Neural cell (in vitro differentiated cells): ENCODE data around the gene EPS8. TPM values are rescaled to one million over a fixed set of nuclear protein-coding genes. Genes with fewer than 3 reads are reported as not detected.

ENCODE experiments used
- H2AFZ ChIP-seq: fragments of 200-600, 300-800 bp; sonication (generic), shearing (Covaris generic); 2 replicates; pipeline ENCODE4 v1.6.0; 2014; ENCODE audit warnings: low read depth, mild to moderate bottlenecking, antibody characterized with exemption, low read length, moderate library complexity
- H3F3A ChIP-seq: fragments of 200-600 bp; shearing (Covaris generic); 2 replicates; pipeline ENCODE4 v1.6.1; 2016; ENCODE audit warnings: mild to moderate bottlenecking, moderate library complexity, mixed read lengths, antibody characterized with exemption, low read length; ENCODE audit not compliant: insufficient read depth, poor library complexity, severe bottlenecking
- H3K27ac ChIP-seq: fragments of 200-600, 300-800 bp; sonication (generic), shearing (Covaris generic); 2 replicates; pipeline ENCODE4 v1.5.1; 2014; ENCODE audit warnings: mild to moderate bottlenecking, low read length, moderate library complexity
- H3K27me3 ChIP-seq: fragments of 300-800, 200-600 bp; sonication (generic), shearing (Covaris generic); 2 replicates; pipeline ENCODE4 v1.6.0; 2014; ENCODE audit warnings: mild to moderate bottlenecking, low read depth, low read length, moderate library complexity; ENCODE audit not compliant: insufficient read depth
- H3K36me3 ChIP-seq: fragments of 300-800, 200-600 bp; sonication (generic), shearing (Covaris generic); 2 replicates; pipeline ENCODE4 v1.5.1; 2014; ENCODE audit warnings: mild to moderate bottlenecking, antibody characterized with exemption, low read length, moderate library complexity; ENCODE audit not compliant: insufficient read depth
- H3K4me2 ChIP-seq: fragments of 300-800, 200-600 bp; sonication (generic), shearing (Covaris generic); 2 replicates; pipeline ENCODE4 v1.6.0; 2014; ENCODE audit warnings: mild to moderate bottlenecking, low read length
- H3K4me3 ChIP-seq: fragments of 300-800, 200-600 bp; sonication (generic), shearing (Covaris generic); 2 replicates; pipeline ENCODE4 v1.5.1; 2014; ENCODE audit warnings: mild to moderate bottlenecking, low read length, moderate library complexity
- H3K79me2 ChIP-seq: fragments of 200-600 bp; shearing (Covaris generic); replicated peaks from 2 replicates; pipeline ENCODE4 v1.6.0; 2014; ENCODE audit warnings: mild to moderate bottlenecking, low read length, moderate library complexity; ENCODE audit not compliant: insufficient read depth
- H3K9ac ChIP-seq: fragments of 300-800, 200-600 bp; sonication (generic), shearing (Covaris generic); 2 replicates; pipeline ENCODE4 v1.6.1; 2016; ENCODE audit warnings: mild to moderate bottlenecking, low read length, mixed read lengths
- H3K9me2 ChIP-seq: fragments of 200-600 bp; shearing (Covaris generic); 2 replicates; pipeline ENCODE4 v1.6.1; 2016; ENCODE audit warnings: mild to moderate bottlenecking, low read length, mixed read lengths; ENCODE audit not compliant: insufficient read depth
- H3K9me3 ChIP-seq: fragments of 200-600, 300-800 bp; sonication (generic), shearing (Covaris generic); 2 replicates; pipeline ENCODE4 v1.6.1; 2016; ENCODE audit warnings: mild to moderate bottlenecking, mixed run types, low read length, moderate library complexity, mixed read lengths
- H4K20me1 ChIP-seq: fragments of 200-600 bp; shearing (Covaris generic); 2 replicates; pipeline ENCODE4 v1.6.1; 2016; ENCODE audit warnings: mild to moderate bottlenecking, mixed run types; ENCODE audit not compliant: insufficient read depth
- EP300 ChIP-seq: fragments of 450-650 bp; conservative IDR thresholded peaks from 2 replicates; pipeline ENCODE4 v1.6.1; 2014; ENCODE audit warnings: antibody characterized with exemption, mild to moderate bottlenecking, moderate library complexity; ENCODE audit not compliant: poor library complexity, severe bottlenecking
- EZH2 ChIP-seq: fragments of 200-600, 300-800 bp; shearing (Covaris generic), sonication (generic); IDR thresholded peaks from 2 replicates; pipeline ENCODE4 v1.6.1; 2014; ENCODE audit warnings: antibody characterized with exemption, low read length, borderline replicate concordance, mild to moderate bottlenecking; ENCODE audit not compliant: insufficient read depth, poor library complexity, severe bottlenecking
- MXI1 ChIP-seq: fragments of 450-650 bp; conservative IDR thresholded peaks from 2 replicates; pipeline ENCODE4 v1.6.1; 2014; ENCODE audit warnings: antibody characterized with exemption, mild to moderate bottlenecking; ENCODE audit not compliant: poor library complexity, severe bottlenecking
- POLR2AphosphoS5 ChIP-seq: IDR thresholded peaks from 2 replicates; pipeline ENCODE4 v1.6.1; 2012
- RAD21 ChIP-seq: fragments of 450-650 bp; conservative IDR thresholded peaks from 2 replicates; pipeline ENCODE4 v1.6.1; 2014; ENCODE audit warnings: antibody characterized with exemption, mild to moderate bottlenecking, moderate library complexity
- SMC3 ChIP-seq: fragments of 450-650 bp; conservative IDR thresholded peaks from 2 replicates; pipeline ENCODE4 v1.6.1; 2014; ENCODE audit warnings: antibody characterized with exemption, mild to moderate bottlenecking, moderate library complexity; ENCODE audit not compliant: poor library complexity
- TAF1 ChIP-seq: IDR thresholded peaks from 2 replicates; pipeline ENCODE4 v1.6.1; 2012; ENCODE audit warnings: low read depth
- polyA plus RNA-seq: library from polyadenylated mRNA; depleted of rRNA; stranded (reverse); fragments of >200 nt; gene quantifications from 2 replicates; pipeline ENCODE4 v1.2.3, GENCODE V29; 2014
- TF ChIP-seq, protein P1 (sequence below): IDR thresholded peaks from 2 replicates; pipeline ENCODE4 v1.6.1; 2012; ENCODE audit warnings: borderline replicate concordance
- TF ChIP-seq, protein P2 (sequence below): fragments of 450-650 bp; IDR thresholded peaks from 2 replicates; pipeline ENCODE4 v1.5.1; 2014; ENCODE audit warnings: antibody characterized with exemption, mild to moderate bottlenecking, moderate library complexity; ENCODE audit not compliant: poor library complexity, severe bottlenecking

The EPS8 gene
- polyA plus RNA-seq, 1 donor from 2014 or later: 12.2 TPM

DNA sequence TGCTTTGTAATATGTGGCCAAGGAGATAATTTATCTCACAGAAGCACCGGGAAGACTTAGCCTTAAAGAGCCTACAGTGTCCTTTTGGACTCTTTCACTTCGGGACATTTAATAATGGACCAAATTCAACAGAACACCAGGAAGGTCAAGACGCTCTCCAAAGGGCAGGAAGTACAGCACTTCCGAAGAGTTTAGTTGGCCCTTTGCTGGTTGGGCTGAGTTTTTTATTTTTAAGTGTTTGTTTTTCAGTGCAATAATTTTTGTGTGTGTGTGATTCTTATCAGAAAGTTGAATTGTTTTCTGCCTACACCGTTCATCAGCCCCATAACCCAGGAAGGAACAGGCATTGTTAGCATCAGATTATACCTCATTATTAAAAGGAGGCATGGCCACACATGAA, 193.0 kb downstream of the EPS8 start:
- no peaks in the 10 kb centered on the region for H3K36me3 ChIP-seq
- H3K27ac ChIP-seq: no peak overlapping the region
- no peaks in the 10 kb centered on the region for H3F3A ChIP-seq
- no peaks in the 10 kb centered on the region for H3K9me3 ChIP-seq
- no peaks in the 10 kb centered on the region for H3K79me2 ChIP-seq
- H3K27me3 ChIP-seq: no peaks in the 10 kb centered on the region
- no peak overlapping the region for H3K4me3 ChIP-seq
- TF ChIP-seq RAD21 (no peak), TAF1 (no peak), EZH2 (no peak), SMC3 (no peak), POLR2AphosphoS5 (no peak), EP300 (no peak), MXI1 (no peak)
- TF ChIP-seq, protein P1, sequence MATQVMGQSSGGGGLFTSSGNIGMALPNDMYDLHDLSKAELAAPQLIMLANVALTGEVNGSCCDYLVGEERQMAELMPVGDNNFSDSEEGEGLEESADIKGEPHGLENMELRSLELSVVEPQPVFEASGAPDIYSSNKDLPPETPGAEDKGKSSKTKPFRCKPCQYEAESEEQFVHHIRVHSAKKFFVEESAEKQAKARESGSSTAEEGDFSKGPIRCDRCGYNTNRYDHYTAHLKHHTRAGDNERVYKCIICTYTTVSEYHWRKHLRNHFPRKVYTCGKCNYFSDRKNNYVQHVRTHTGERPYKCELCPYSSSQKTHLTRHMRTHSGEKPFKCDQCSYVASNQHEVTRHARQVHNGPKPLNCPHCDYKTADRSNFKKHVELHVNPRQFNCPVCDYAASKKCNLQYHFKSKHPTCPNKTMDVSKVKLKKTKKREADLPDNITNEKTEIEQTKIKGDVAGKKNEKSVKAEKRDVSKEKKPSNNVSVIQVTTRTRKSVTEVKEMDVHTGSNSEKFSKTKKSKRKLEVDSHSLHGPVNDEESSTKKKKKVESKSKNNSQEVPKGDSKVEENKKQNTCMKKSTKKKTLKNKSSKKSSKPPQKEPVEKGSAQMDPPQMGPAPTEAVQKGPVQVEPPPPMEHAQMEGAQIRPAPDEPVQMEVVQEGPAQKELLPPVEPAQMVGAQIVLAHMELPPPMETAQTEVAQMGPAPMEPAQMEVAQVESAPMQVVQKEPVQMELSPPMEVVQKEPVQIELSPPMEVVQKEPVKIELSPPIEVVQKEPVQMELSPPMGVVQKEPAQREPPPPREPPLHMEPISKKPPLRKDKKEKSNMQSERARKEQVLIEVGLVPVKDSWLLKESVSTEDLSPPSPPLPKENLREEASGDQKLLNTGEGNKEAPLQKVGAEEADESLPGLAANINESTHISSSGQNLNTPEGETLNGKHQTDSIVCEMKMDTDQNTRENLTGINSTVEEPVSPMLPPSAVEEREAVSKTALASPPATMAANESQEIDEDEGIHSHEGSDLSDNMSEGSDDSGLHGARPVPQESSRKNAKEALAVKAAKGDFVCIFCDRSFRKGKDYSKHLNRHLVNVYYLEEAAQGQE: no peak
- TF ChIP-seq, protein P2, sequence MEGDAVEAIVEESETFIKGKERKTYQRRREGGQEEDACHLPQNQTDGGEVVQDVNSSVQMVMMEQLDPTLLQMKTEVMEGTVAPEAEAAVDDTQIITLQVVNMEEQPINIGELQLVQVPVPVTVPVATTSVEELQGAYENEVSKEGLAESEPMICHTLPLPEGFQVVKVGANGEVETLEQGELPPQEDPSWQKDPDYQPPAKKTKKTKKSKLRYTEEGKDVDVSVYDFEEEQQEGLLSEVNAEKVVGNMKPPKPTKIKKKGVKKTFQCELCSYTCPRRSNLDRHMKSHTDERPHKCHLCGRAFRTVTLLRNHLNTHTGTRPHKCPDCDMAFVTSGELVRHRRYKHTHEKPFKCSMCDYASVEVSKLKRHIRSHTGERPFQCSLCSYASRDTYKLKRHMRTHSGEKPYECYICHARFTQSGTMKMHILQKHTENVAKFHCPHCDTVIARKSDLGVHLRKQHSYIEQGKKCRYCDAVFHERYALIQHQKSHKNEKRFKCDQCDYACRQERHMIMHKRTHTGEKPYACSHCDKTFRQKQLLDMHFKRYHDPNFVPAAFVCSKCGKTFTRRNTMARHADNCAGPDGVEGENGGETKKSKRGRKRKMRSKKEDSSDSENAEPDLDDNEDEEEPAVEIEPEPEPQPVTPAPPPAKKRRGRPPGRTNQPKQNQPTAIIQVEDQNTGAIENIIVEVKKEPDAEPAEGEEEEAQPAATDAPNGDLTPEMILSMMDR: no peak
- no peaks in the 10 kb centered on the region for H3K9me2 ChIP-seq
- no peaks in the 10 kb centered on the region for H4K20me1 ChIP-seq
- no peak overlapping the region for H2AFZ ChIP-seq
- no peak overlapping the region for H3K4me2 ChIP-seq
- H3K9ac ChIP-seq: no peak overlapping the region

DNA sequence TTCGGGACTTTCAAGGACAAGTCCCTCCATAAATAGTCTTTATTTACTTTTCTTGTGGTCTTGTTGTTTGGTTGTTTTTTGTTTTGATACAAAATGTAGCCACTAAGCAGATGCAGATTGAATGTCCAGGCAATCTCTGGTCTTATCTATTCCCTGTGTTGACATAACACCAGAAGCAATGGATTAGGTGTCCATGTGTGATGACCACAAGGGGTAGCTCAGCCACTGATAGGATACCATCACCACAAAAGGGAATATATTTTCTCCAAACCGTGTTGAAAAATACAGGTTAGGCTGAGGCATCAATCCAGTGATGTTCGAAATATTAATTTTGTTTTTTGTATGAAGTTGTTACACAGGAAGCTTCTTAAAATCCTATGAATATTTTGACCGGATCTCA, 196.3 kb downstream of the EPS8 start:
- no peak overlapping the region for H3K27ac ChIP-seq
- H3K9me3 ChIP-seq: no peaks in the 10 kb centered on the region
- TF ChIP-seq EZH2: no peak
- TF ChIP-seq, protein P1: no peak
- TF ChIP-seq EP300: no peak
- TF ChIP-seq TAF1: no peak
- no peak for TF ChIP-seq RAD21
- no peak for TF ChIP-seq SMC3
- TF ChIP-seq POLR2AphosphoS5: no peak
- TF ChIP-seq, protein P2: no peak
- no peak for TF ChIP-seq MXI1
- no peaks in the 10 kb centered on the region for H3K79me2 ChIP-seq
- no peaks in the 10 kb centered on the region for H4K20me1 ChIP-seq
- H3K4me2 ChIP-seq: no peak overlapping the region
- no peaks in the 10 kb centered on the region for H3K36me3 ChIP-seq
- no peaks in the 10 kb centered on the region for H3K27me3 ChIP-seq
- no peak overlapping the region for H3K4me3 ChIP-seq
- no peak overlapping the region for H2AFZ ChIP-seq
- no peaks in the 10 kb centered on the region for H3F3A ChIP-seq
- H3K9me2 ChIP-seq: no peaks in the 10 kb centered on the region
- no peak overlapping the region for H3K9ac ChIP-seq
